ENCODE results near the gene EMC6.

The EMC6 gene

DNA sequence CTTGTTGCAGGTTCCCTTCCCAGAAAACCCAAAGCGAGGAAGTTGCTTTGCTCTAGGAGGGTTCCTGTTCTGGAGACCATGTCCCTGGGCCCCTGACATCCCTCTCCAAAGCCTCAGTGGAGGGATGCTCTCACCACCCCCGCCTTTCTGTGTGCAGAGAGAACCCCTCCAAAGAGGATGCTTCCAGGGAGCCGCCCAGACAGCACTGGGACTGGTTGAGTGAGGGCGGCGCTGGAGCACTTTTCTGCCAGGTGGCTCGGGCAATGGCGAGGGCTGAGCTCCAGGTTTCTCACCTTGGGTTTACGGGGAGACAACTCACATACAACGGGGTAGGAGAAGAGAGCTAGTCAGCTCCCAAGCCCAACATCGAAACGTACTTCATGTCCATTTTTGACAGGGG, 7.3 kb downstream of the EMC6 start:
- Mint-ChIP-seq H3K4me3 (no peak overlapping the region), H3K27me3 (no peaks in the 10 kb centered on the region), H3K36me3 (ENCODE audit: insufficient read depth) (peaks cover 5% of the 10 kb centered on the region), H3K4me1 (peaks cover 6% of the 10 kb centered on the region), H3K9me3 (no peaks in the 10 kb centered on the region), H3K27ac (ENCODE audit: low read depth) (no peak overlapping the region)
- ATAC-seq (replicated peaks; ENCODE audit: extremely low read depth, poor library complexity, severe bottlenecking) = no peak
- DNase-seq (ENCODE audit: low spot score in 2 of 2) = no peak

- H3K9me3 Mint-ChIP-seq = no peaks in the 10 kb centered on the region
- peaks cover 5% of the 10 kb centered on the region for H3K36me3 Mint-ChIP-seq (ENCODE audit: insufficient read depth)
- no peak overlapping the region for H3K27ac Mint-ChIP-seq (ENCODE audit: low read depth)
- H3K27me3 Mint-ChIP-seq = no peaks in the 10 kb centered on the region
- no peak for ATAC-seq (replicated peaks; ENCODE audit: extremely low read depth, poor library complexity, severe bottlenecking)
- no peak for DNase-seq (ENCODE audit: low spot score in 2 of 2)
- H3K4me3 Mint-ChIP-seq = no peak overlapping the region
- H3K4me1 Mint-ChIP-seq = peaks cover 9% of the 10 kb centered on the region
Measured at GRCh38 chr17:3678095-3678820, 9.6 kb downstream of the EMC6 start.

- DNase-seq (ENCODE audit: low spot score in 2 of 2) (no peak), ATAC-seq (replicated peaks; ENCODE audit: extremely low read depth, poor library complexity, severe bottlenecking) (no peak)
- H3K36me3 Mint-ChIP-seq (ENCODE audit: insufficient read depth) = peaks cover 5% of the 10 kb centered on the region
- no peak overlapping the region for H3K27ac Mint-ChIP-seq (ENCODE audit: low read depth)
- no peak overlapping the region for H3K4me3 Mint-ChIP-seq
- no peaks in the 10 kb centered on the region for H3K27me3 Mint-ChIP-seq
- no peaks in the 10 kb centered on the region for H3K9me3 Mint-ChIP-seq
- peaks cover 11% of the 10 kb centered on the region for H3K4me1 Mint-ChIP-seq
Measured at GRCh38 chr17:3678821-3679530, 10.4 kb downstream of the EMC6 start.

- no peaks in the 10 kb centered on the region for H3K9me3 Mint-ChIP-seq
- peaks cover 5% of the 10 kb centered on the region for H3K36me3 Mint-ChIP-seq (ENCODE audit: insufficient read depth)
- ATAC-seq (replicated peaks; ENCODE audit: extremely low read depth, poor library complexity, severe bottlenecking) = no peak
- H3K27ac Mint-ChIP-seq (ENCODE audit: low read depth) = no peak overlapping the region
- peaks cover 11% of the 10 kb centered on the region for H3K4me1 Mint-ChIP-seq
- H3K4me3 Mint-ChIP-seq = no peak overlapping the region
- no peak for DNase-seq (ENCODE audit: low spot score in 2 of 2)
- H3K27me3 Mint-ChIP-seq = no peaks in the 10 kb centered on the region
Measured at GRCh38 chr17:3679531-3680126, 11.0 kb downstream of the EMC6 start.

GRCh38 chr17:3681057-3681456, 12.4 kb downstream of the EMC6 start:
- no peak for ATAC-seq (replicated peaks; ENCODE audit: extremely low read depth, poor library complexity, severe bottlenecking)
- Mint-ChIP-seq H3K36me3 (ENCODE audit: insufficient read depth) (peaks cover 11% of the 10 kb centered on the region), H3K4me1 (peaks cover 11% of the 10 kb centered on the region), H3K27ac (ENCODE audit: low read depth) (no peak overlapping the region), H3K4me3 (no peak overlapping the region), H3K27me3 (no peaks in the 10 kb centered on the region), H3K9me3 (no peaks in the 10 kb centered on the region)
- DNase-seq (ENCODE audit: low spot score in 2 of 2) = no peak

DNA sequence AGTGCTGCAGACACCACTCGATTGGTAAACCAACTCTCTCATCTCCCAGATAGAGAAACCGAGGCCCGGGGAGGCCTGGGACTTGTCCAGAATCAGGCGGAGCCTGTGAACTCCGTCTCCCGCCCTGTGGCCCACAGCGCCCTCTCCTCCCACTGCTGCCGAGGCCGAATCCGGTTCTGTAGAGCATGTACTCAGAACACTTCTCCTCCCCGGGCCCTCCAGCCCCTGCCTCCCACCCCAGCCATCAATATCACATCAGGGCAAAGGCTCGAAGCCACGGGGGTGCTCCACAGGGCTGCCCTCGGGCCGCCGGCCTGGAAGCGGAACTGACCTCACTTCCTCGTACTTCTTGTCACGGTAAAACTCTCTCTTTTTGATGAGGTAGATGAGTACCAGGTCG, 13.0 kb downstream of the EMC6 start:
- ATAC-seq (replicated peaks; ENCODE audit: extremely low read depth, poor library complexity, severe bottlenecking) (no peak), DNase-seq (ENCODE audit: low spot score in 2 of 2) (no peak)
- no peak overlapping the region for H3K27ac Mint-ChIP-seq (ENCODE audit: low read depth)
- peaks cover 11% of the 10 kb centered on the region for H3K36me3 Mint-ChIP-seq (ENCODE audit: insufficient read depth)
- H3K27me3 Mint-ChIP-seq = no peaks in the 10 kb centered on the region
- no peaks in the 10 kb centered on the region for H3K9me3 Mint-ChIP-seq
- no peak overlapping the region for H3K4me3 Mint-ChIP-seq
- peaks cover 11% of the 10 kb centered on the region for H3K4me1 Mint-ChIP-seq

DNA sequence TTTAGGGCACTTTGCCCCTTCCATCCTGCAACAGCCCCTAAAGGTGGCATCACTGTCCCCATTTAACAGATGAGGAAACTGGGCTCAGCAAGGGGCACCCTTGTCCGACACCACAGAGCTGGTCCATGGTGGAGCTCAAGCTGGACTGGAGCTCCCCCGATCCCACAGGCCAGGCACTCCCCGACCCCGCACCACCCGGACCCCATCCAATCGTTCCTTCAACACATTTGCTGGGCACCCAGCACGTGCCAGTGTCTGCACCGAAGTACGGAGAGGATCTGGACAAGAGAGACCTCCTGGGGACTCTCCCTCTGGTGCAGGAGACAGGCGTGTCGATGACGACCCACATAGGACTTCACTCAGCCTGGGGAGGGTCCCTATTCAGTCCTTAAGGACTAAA, 13.4 kb downstream of the EMC6 start:
- no peaks in the 10 kb centered on the region for H3K9me3 Mint-ChIP-seq
- peaks cover 11% of the 10 kb centered on the region for H3K36me3 Mint-ChIP-seq (ENCODE audit: insufficient read depth)
- no peak overlapping the region for H3K4me3 Mint-ChIP-seq
- H3K27ac Mint-ChIP-seq (ENCODE audit: low read depth) = no peak overlapping the region
- DNase-seq (ENCODE audit: low spot score in 2 of 2) = no peak
- peaks cover 11% of the 10 kb centered on the region for H3K4me1 Mint-ChIP-seq
- H3K27me3 Mint-ChIP-seq = no peaks in the 10 kb centered on the region
- no peak for ATAC-seq (replicated peaks; ENCODE audit: extremely low read depth, poor library complexity, severe bottlenecking)

GRCh38 chr17:3683054-3683511, 14.5 kb downstream of the EMC6 start:
- Mint-ChIP-seq H3K9me3 (no peaks in the 10 kb centered on the region), H3K4me1 (peaks cover 11% of the 10 kb centered on the region), H3K4me3 (no peak overlapping the region), H3K27me3 (no peaks in the 10 kb centered on the region), H3K27ac (ENCODE audit: low read depth) (no peak overlapping the region), H3K36me3 (ENCODE audit: insufficient read depth) (peaks cover 10% of the 10 kb centered on the region)
- peak; percentile 73 for ATAC-seq (replicated peaks; ENCODE audit: extremely low read depth, poor library complexity, severe bottlenecking)
- DNase-seq (ENCODE audit: low spot score in 2 of 2) = peak; percentile 37 to 46

DNA sequence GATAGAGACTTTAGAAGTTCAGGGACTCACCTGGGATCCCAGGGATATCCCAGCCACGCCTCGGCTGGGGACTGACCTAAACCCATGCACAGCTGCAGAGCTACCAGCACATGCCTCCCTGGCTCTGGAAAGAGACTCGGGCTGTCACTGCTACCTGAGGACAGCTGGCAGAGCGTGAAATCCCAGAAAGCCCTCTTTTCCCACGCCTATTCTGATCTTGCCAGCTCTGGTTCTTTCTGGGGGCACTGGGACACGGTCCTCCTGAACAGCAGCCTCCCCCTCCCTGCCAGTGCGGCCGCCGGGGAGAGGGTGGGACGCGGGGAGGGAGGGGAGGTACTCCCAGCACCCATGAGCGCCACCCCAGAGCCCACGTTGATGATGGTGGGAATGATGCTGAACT, 16.6 kb downstream of the EMC6 start:
- no peaks in the 10 kb centered on the region for H3K9me3 Mint-ChIP-seq
- H3K27me3 Mint-ChIP-seq = no peaks in the 10 kb centered on the region
- peaks cover 11% of the 10 kb centered on the region for H3K4me1 Mint-ChIP-seq
- DNase-seq (ENCODE audit: low spot score in 2 of 2) (no peak), ATAC-seq (replicated peaks; ENCODE audit: extremely low read depth, poor library complexity, severe bottlenecking) (no peak)
- peak overlapping the region; percentile 65 for H3K27ac Mint-ChIP-seq (ENCODE audit: low read depth)
- no peak overlapping the region for H3K4me3 Mint-ChIP-seq
- H3K36me3 Mint-ChIP-seq (ENCODE audit: insufficient read depth) = peaks cover 14% of the 10 kb centered on the region

- no peaks in the 10 kb centered on the region for H3K9me3 Mint-ChIP-seq
- ATAC-seq (replicated peaks; ENCODE audit: extremely low read depth, poor library complexity, severe bottlenecking) (no peak), DNase-seq (ENCODE audit: low spot score in 2 of 2) (no peak)
- peaks cover 9% of the 10 kb centered on the region for H3K4me1 Mint-ChIP-seq
- peaks cover 16% of the 10 kb centered on the region for H3K36me3 Mint-ChIP-seq (ENCODE audit: insufficient read depth)
- no peak overlapping the region for H3K27ac Mint-ChIP-seq (ENCODE audit: low read depth)
- H3K4me3 Mint-ChIP-seq = no peak overlapping the region
- H3K27me3 Mint-ChIP-seq = no peaks in the 10 kb centered on the region
Measured at GRCh38 chr17:3688027-3688553, 19.5 kb downstream of the EMC6 start.

GRCh38 chr17:3688852-3689261, 20.2 kb downstream of the EMC6 start:
- Mint-ChIP-seq H3K4me3 (no peak overlapping the region), H3K27ac (ENCODE audit: low read depth) (no peak overlapping the region), H3K4me1 (peaks cover 8% of the 10 kb centered on the region), H3K9me3 (no peaks in the 10 kb centered on the region), H3K36me3 (ENCODE audit: insufficient read depth) (peaks cover 18% of the 10 kb centered on the region), H3K27me3 (no peaks in the 10 kb centered on the region)
- ATAC-seq (replicated peaks; ENCODE audit: extremely low read depth, poor library complexity, severe bottlenecking) = no peak
- no peak for DNase-seq (ENCODE audit: low spot score in 2 of 2)

GRCh38 chr17:3689262-3690093, 20.9 kb downstream of the EMC6 start:
- H3K27me3 Mint-ChIP-seq = no peaks in the 10 kb centered on the region
- ATAC-seq (replicated peaks; ENCODE audit: extremely low read depth, poor library complexity, severe bottlenecking) = no peak
- DNase-seq (ENCODE audit: low spot score in 2 of 2) = no peak
- H3K4me1 Mint-ChIP-seq = peaks cover 15% of the 10 kb centered on the region
- peaks cover 21% of the 10 kb centered on the region for H3K36me3 Mint-ChIP-seq (ENCODE audit: insufficient read depth)
- H3K9me3 Mint-ChIP-seq = no peaks in the 10 kb centered on the region
- no peak overlapping the region for H3K4me3 Mint-ChIP-seq
- H3K27ac Mint-ChIP-seq (ENCODE audit: low read depth) = no peak overlapping the region
